Vagina (tissue), 2 donors: ENCODE results near the gene LTB4R2. TPM values are rescaled to one million over a fixed set of nuclear protein-coding genes. Genes with fewer than 3 reads are reported as not detected.
A peak's percentile ranks its signal among the peaks of the same experiment; 100 is the strongest.

Source experiments
- DNase-seq, 2 donors: peaks; one replicate each; pipeline ENCODE4 v3.0.0-alpha.2; 2017; ENCODE audit errors: extremely low spot score in 2 of 2
- H3K27ac ChIP-seq: fragments of 200-600 bp; sonication (generic); one replicate; pipeline ENCODE4 v1.5.1; 2019
- H3K27me3 ChIP-seq: fragments of 200-600 bp; sonication (generic); one replicate; pipeline ENCODE4 v1.5.1; 2019
- H3K36me3 ChIP-seq, 2 donors: fragments of 200-600 bp; sonication (generic); one replicate each; pipeline ENCODE4 v1.5.1; 2017 to 2019
- H3K4me1 ChIP-seq: fragments of 200-600 bp; sonication (generic); one replicate; pipeline ENCODE4 v1.5.1; 2019
- H3K4me3 ChIP-seq, 2 donors: fragments of 200-600 bp; sonication (generic); 1 replicate in 1 of 2; 2 replicates in 1 of 2; pipeline ENCODE4 v1.5.1; 2016 to 2019
- H3K9me3 ChIP-seq: fragments of 200-600 bp; sonication (generic); one replicate; pipeline ENCODE4 v1.5.1; 2019
- CTCF ChIP-seq, 3 experiments: fragments of 450-650 bp in 2 of 3; fragments of 200-600 bp in 1 of 3; sonication (generic) in 1 of 3; IDR thresholded peaks; one replicate each; pipeline ENCODE4 v1.5.1; 2017 to 2019; ENCODE audit warnings: antibody characterized with exemption in 3 of 3, mild to moderate bottlenecking in 2 of 3, moderate library complexity in 2 of 3
- POLR2A ChIP-seq, 2 donors: fragments of 450-650 bp; IDR thresholded peaks; one replicate each; pipeline ENCODE4 v1.6.1; 2017; ENCODE audit warnings: antibody characterized with exemption in 2 of 2, mild to moderate bottlenecking in 2 of 2, moderate library complexity in 2 of 2
- POLR2AphosphoS5 ChIP-seq, 2 donors: sonication (generic); formaldehyde crosslinking; IDR thresholded peaks; one replicate each; pipeline ENCODE4 v1.9.0; 2017; ENCODE audit warnings: antibody characterized with exemption in 2 of 2, mild to moderate bottlenecking in 2 of 2, low read depth in 1 of 2; ENCODE audit not compliant: insufficient read depth in 1 of 2
- intact Hi-C: fragments of 100-400 bp; cut with DNase I; formaldehyde crosslinking; loops from one replicate; pipeline ENCODE4 v1.15.1; 2023
- total RNA-seq: library from RNA; depleted of rRNA; stranded (reverse); fragments of >200 nt; gene quantifications from one replicate; pipeline ENCODE4 v1.2.3, GENCODE V29; 2016

LTB4R2 gene
- total RNA-seq, 1 donor from 2014 or later: 66.5 TPM

DNA sequence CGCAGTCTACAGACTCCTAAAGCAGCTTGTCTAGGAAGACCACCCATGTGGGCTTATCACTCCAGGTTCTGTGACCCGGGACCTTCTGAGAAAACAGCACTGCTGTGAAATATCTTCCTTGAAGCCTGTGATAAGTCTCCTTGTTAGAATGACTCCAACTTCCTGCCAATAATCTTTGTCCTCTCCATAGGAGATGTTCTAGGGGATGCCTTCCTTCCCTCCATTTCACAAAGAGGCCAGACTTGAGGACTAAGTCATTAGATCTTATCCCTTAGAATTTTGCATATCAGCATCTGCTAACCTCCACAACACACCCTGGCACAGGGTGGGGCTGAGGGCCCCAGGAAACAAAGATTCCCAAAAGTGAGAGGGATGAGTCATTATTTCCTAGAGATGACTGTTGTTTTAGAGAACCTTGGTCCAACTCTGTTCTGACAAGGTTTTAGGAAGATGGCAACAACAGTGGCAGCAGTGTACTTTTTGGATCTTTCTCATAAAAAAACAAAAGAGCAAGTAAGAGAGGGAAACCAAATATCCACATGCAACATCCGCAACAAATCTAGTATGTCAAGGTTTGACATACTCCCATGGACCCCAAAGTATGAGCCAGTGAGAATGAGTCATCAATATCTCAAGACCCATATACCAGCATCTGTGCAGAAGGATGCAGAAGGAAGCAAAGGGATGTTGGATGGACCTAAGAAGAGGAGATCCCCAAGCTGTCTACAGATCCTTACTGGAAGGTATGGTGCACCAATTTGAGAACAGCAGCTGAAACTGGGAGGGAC, 7.4 kb downstream of the LTB4R2 start:
- TF ChIP-seq CTCF (IDR thresholded peaks at IDR 0.05) (no peak), POLR2A (IDR thresholded peaks at IDR 0.05) (no peak), POLR2AphosphoS5 (IDR thresholded peaks at IDR 0.05; ENCODE audit: insufficient read depth in 1 of 2, low read depth in 1 of 2) (no peak)
- Histone ChIP-seq H3K4me3 (no peak overlapping the region), H3K27me3 (no peaks in the 10 kb centered on the region), H3K9me3 (no peaks in the 10 kb centered on the region), H3K27ac (peak overlapping the region; percentile 87), H3K4me1 (peaks cover 46% of the 10 kb centered on the region), H3K36me3 (no peaks in the 10 kb centered on the region)
- intact Hi-C loops: no loop called here
- DNase-seq: no peak

DNA sequence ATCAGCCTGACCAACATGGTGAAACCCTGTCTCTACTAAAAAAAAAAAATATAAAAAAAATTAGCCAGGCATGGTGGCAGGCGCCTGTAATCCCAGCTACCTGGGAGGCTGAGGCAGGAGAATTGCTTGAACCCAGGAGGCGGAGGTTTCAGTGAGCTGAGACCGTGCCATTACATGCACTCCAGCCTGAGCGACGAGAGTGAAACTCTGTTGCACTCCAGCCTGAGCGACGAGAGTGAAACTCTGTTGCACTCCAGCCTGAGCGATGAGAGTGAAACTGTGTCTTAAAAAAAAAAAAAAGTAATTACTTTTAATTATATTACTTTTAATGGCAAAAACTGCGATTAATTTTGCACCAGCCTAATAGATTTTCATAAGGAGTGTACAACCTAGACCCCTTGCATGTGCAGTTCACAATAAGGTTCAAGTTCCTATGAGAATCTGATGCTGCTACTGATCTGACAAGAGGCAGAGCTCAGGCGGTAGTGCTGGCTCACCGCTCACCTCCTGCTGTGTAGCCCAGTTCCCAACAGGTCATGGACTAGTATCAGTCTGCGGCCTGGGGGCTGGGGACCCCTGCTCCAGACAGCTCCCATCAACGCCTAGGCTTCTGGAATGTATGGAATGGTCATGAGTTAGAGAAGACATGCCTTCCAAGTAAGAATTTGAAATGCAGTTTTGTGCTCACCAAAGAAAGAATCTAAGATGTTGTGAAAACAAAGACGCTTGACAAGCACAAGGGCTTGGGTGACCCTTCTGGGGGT, 11.5 kb downstream of the LTB4R2 start:
- intact Hi-C loops: no loop called here
- no peaks in the 10 kb centered on the region for H3K9me3 ChIP-seq
- DNase-seq: no peak
- peaks cover 7% of the 10 kb centered on the region for H3K4me1 ChIP-seq
- no peak overlapping the region for H3K27ac ChIP-seq
- no peaks in the 10 kb centered on the region for H3K27me3 ChIP-seq
- TF ChIP-seq POLR2A (IDR thresholded peaks at IDR 0.05) (no peak), POLR2AphosphoS5 (IDR thresholded peaks at IDR 0.05; ENCODE audit: insufficient read depth in 1 of 2, low read depth in 1 of 2) (no peak), CTCF (IDR thresholded peaks at IDR 0.05) (no peak)
- no peaks in the 10 kb centered on the region for H3K36me3 ChIP-seq
- no peak overlapping the region for H3K4me3 ChIP-seq

GRCh38 chr14:24322672-24323071, 12.7 kb downstream of the LTB4R2 start:
- H3K27me3 ChIP-seq: no peaks in the 10 kb centered on the region
- no peak overlapping the region for H3K4me3 ChIP-seq
- no peak for DNase-seq
- no peaks in the 10 kb centered on the region for H3K9me3 ChIP-seq
- no peak for TF ChIP-seq POLR2AphosphoS5 (IDR thresholded peaks at IDR 0.05; ENCODE audit: insufficient read depth in 1 of 2, low read depth in 1 of 2)
- TF ChIP-seq POLR2A (IDR thresholded peaks at IDR 0.05): no peak
- TF ChIP-seq CTCF (IDR thresholded peaks at IDR 0.05): no peak
- intact Hi-C loops: no loop called here
- H3K36me3 ChIP-seq: no peaks in the 10 kb centered on the region
- no peak overlapping the region for H3K27ac ChIP-seq
- H3K4me1 ChIP-seq: no peaks in the 10 kb centered on the region

GRCh38 chr14:24323341-24323740, 13.4 kb downstream of the LTB4R2 start:
- intact Hi-C loops: no loop called here
- Histone ChIP-seq H3K9me3 (no peaks in the 10 kb centered on the region), H3K4me1 (no peaks in the 10 kb centered on the region), H3K27me3 (no peaks in the 10 kb centered on the region), H3K4me3 (no peak overlapping the region), H3K36me3 (no peaks in the 10 kb centered on the region), H3K27ac (no peak overlapping the region)
- no peak for DNase-seq
- no peak for TF ChIP-seq CTCF (IDR thresholded peaks at IDR 0.05)
- TF ChIP-seq POLR2AphosphoS5 (IDR thresholded peaks at IDR 0.05; ENCODE audit: insufficient read depth in 1 of 2, low read depth in 1 of 2): no peak
- no peak for TF ChIP-seq POLR2A (IDR thresholded peaks at IDR 0.05)

- no peaks in the 10 kb centered on the region for H3K36me3 ChIP-seq
- TF ChIP-seq POLR2AphosphoS5 (IDR thresholded peaks at IDR 0.05; ENCODE audit: insufficient read depth in 1 of 2, low read depth in 1 of 2) (no peak), CTCF (IDR thresholded peaks at IDR 0.05) (no peak), POLR2A (IDR thresholded peaks at IDR 0.05) (no peak)
- DNase-seq: no peak
- no peak overlapping the region for H3K4me3 ChIP-seq
- H3K27me3 ChIP-seq: no peaks in the 10 kb centered on the region
- no peak overlapping the region for H3K27ac ChIP-seq
- intact Hi-C loops: no loop called here
- H3K4me1 ChIP-seq: no peaks in the 10 kb centered on the region
- no peaks in the 10 kb centered on the region for H3K9me3 ChIP-seq
These were observed 14.1 kb downstream of the LTB4R2 start for GRCh38 chr14:24324024-24324423.
